ENCODE data around the gene BMAL2. TPM values are rescaled to one million over a fixed set of nuclear protein-coding genes. Genes with fewer than 3 reads are reported as not detected.

BMAL2 gene
- total RNA-seq, 2 experiments from 2014 or later: 7.5 to 9.7 TPM

GRCh38 chr12:27290501-27291168, 42.0 kb upstream of the BMAL2 start:
- DNase-seq: no peak
- Mint-ChIP-seq H3K4me3 (no peak overlapping the region), H3K27me3 (no peaks in the 10 kb centered on the region), H3K9me3 (no peaks in the 10 kb centered on the region), H3K27ac (no peak overlapping the region), H3K36me3 (ENCODE audit: low read depth) (peaks cover 2% of the 10 kb centered on the region), H3K4me1 (ENCODE audit: low read depth) (peaks cover 3% of the 10 kb centered on the region)
- no peak for ATAC-seq
- TF ChIP-seq CTCF (IDR thresholded peaks at IDR 0.05): no peak
- CTCF ChIA-PET: no interaction called here
- POLR2A ChIA-PET: interaction anchor here (1.3 kb wide), 1 partner anchor 46 kb away, joined by 4 read pairs; the partner anchor contains the start of gene STK38L
- intact Hi-C loops (cut with micrococcal nuclease): no loop called here

- Mint-ChIP-seq H3K27ac (no peak overlapping the region), H3K9me3 (no peaks in the 10 kb centered on the region), H3K27me3 (no peaks in the 10 kb centered on the region), H3K4me3 (no peak overlapping the region), H3K36me3 (ENCODE audit: low read depth) (peaks cover 2% of the 10 kb centered on the region), H3K4me1 (ENCODE audit: low read depth) (peaks cover 2% of the 10 kb centered on the region)
- no peak for DNase-seq
- no peak for TF ChIP-seq CTCF (IDR thresholded peaks at IDR 0.05)
- POLR2A ChIA-PET: no interaction called here
- CTCF ChIA-PET: no interaction called here
- intact Hi-C loops (cut with micrococcal nuclease): no loop called here
- no peak for ATAC-seq
Measured at GRCh38 chr12:27291862-27292261, 40.8 kb upstream of the BMAL2 start.

- ATAC-seq (no peak), DNase-seq (no peak)
- no peaks in the 10 kb centered on the region for H3K9me3 Mint-ChIP-seq
- H3K36me3 Mint-ChIP-seq (ENCODE audit: low read depth): peaks cover 2% of the 10 kb centered on the region
- intact Hi-C loops (cut with micrococcal nuclease): no loop called here
- no peak for TF ChIP-seq CTCF (IDR thresholded peaks at IDR 0.05)
- no peaks in the 10 kb centered on the region for H3K27me3 Mint-ChIP-seq
- peaks cover 4% of the 10 kb centered on the region for H3K4me1 Mint-ChIP-seq (ENCODE audit: low read depth)
- ChIA-PET POLR2A (no interaction called here), CTCF (no interaction called here)
- H3K27ac Mint-ChIP-seq: no peak overlapping the region
- H3K4me3 Mint-ChIP-seq: no peak overlapping the region
Measured at GRCh38 chr12:27292718-27293117, 39.9 kb upstream of the BMAL2 start.

- Mint-ChIP-seq H3K36me3 (ENCODE audit: low read depth) (peaks cover 3% of the 10 kb centered on the region), H3K27me3 (no peaks in the 10 kb centered on the region), H3K4me3 (no peak overlapping the region), H3K4me1 (ENCODE audit: low read depth) (peaks cover 5% of the 10 kb centered on the region), H3K9me3 (no peaks in the 10 kb centered on the region), H3K27ac (no peak overlapping the region)
- intact Hi-C loops (cut with micrococcal nuclease): no loop called here
- no peak for TF ChIP-seq CTCF (IDR thresholded peaks at IDR 0.05)
- ATAC-seq (no peak), DNase-seq (no peak)
- ChIA-PET POLR2A (no interaction called here), CTCF (no interaction called here)
Measured at GRCh38 chr12:27293463-27293862, 39.2 kb upstream of the BMAL2 start.

- Mint-ChIP-seq H3K27ac (no peak overlapping the region), H3K27me3 (no peaks in the 10 kb centered on the region), H3K9me3 (no peaks in the 10 kb centered on the region), H3K4me3 (no peak overlapping the region), H3K36me3 (ENCODE audit: low read depth) (peaks cover 12% of the 10 kb centered on the region), H3K4me1 (ENCODE audit: low read depth) (peaks cover 4% of the 10 kb centered on the region)
- CTCF ChIA-PET: interaction anchor here (1.1 to 3.0 kb wide), 4 partner anchors 10 to 281 kb away, joined by 3 to 17 read pairs (median 4); no protein-coding TSS in a partner anchor
- no peak for TF ChIP-seq CTCF (IDR thresholded peaks at IDR 0.05)
- intact Hi-C loops (cut with micrococcal nuclease): no loop called here
- DNase-seq (no peak), ATAC-seq (no peak)
- POLR2A ChIA-PET: no interaction called here
Measured at GRCh38 chr12:27296674-27297073, 36.0 kb upstream of the BMAL2 start.
